ENCODE results near the gene TLCD2. TPM values are rescaled to one million over a fixed set of nuclear protein-coding genes. Genes with fewer than 3 reads are reported as not detected.
"Not testable (repeated sequence)": the region's sequence is repeated elsewhere in the genome, so short reads cannot be mapped to it uniquely, and the experiment has no call there.

Gene TLCD2
- total RNA-seq, 4 donors from 2014 or later = 7.1 to 16.5 (median 11.4) TPM

GRCh38 chr17:1743088-1743439 lies 32.9 kb upstream of the TLCD2 start:
- no peak for ATAC-seq (ENCODE audit: low FRiP score)
- TF ChIP-seq, protein P1, sequence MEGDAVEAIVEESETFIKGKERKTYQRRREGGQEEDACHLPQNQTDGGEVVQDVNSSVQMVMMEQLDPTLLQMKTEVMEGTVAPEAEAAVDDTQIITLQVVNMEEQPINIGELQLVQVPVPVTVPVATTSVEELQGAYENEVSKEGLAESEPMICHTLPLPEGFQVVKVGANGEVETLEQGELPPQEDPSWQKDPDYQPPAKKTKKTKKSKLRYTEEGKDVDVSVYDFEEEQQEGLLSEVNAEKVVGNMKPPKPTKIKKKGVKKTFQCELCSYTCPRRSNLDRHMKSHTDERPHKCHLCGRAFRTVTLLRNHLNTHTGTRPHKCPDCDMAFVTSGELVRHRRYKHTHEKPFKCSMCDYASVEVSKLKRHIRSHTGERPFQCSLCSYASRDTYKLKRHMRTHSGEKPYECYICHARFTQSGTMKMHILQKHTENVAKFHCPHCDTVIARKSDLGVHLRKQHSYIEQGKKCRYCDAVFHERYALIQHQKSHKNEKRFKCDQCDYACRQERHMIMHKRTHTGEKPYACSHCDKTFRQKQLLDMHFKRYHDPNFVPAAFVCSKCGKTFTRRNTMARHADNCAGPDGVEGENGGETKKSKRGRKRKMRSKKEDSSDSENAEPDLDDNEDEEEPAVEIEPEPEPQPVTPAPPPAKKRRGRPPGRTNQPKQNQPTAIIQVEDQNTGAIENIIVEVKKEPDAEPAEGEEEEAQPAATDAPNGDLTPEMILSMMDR (IDR thresholded peaks at IDR 0.05) = no peak
- no peak for DNase-seq (ENCODE audit: low spot score)

DNA sequence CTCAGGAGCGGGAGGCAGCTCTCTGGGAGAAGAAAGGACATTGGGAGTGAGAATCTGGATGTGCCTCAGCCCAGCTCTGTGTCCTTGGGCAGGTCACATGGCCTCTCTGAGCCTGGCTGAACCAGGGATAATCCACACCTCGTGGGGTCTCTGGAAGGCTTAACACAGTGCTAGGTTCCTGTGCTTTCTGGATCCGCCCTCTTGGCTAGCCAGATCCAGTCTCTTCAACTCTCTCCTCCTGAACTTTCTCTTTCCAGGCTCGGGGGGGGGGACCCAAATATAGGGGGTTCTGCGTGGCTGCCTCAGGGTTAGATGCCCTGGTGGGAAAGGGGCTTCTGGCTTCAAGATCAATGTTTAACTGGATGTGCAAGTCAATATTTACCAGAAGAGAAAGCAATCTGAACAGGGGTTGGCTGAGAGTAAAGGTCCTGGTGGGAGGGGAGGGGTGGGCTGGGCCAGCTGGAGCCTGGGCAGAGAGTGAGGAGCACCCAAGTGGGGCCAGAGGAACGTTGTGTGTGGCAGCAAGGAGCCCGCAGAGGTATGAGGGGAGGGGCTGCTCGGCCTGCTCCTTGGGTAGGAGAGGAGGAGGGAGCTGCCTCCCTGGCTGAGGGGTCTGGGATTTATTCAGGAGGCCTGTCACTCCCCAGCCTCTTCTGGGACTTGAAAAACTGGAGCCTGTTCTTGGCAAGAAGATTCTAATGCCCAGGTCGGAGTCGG lies 32.4 kb upstream of the TLCD2 start, which contains the start of gene SERPINF2:
TSS of gene SERPINF2 (plus strand) at position 501 of the 717 bp plus-strand sequence. CDS start 2,125 bp downstream, outside the sequence.
- TF ChIP-seq, protein P1 (IDR thresholded peaks at IDR 0.05) = no peak
- DNase-seq (ENCODE audit: low spot score) (no peak), ATAC-seq (ENCODE audit: low FRiP score) (no peak)

DNA sequence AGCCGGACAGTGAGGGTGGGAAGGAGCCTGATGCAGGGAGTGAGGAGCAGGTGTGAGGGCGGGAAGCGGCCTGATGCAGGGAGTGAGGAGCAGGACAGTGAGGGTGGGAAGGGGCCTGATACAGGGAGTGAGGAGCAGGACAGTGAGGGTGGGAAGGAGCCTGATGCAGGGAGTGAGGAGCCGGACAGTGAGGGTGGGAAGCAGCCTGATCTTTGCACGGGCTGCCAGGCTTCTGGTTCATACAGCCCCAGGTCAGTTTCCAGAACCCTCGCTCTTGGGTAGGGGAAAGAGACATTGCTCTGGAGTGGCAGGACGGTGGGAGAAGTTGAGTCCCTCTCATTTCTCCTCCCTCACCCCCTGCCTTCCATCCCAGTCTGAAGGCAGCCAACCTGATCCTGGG lies 31.7 kb upstream of the TLCD2 start:
- ATAC-seq (ENCODE audit: low FRiP score); DNase-seq (ENCODE audit: low spot score): not testable (repeated sequence)

DNA sequence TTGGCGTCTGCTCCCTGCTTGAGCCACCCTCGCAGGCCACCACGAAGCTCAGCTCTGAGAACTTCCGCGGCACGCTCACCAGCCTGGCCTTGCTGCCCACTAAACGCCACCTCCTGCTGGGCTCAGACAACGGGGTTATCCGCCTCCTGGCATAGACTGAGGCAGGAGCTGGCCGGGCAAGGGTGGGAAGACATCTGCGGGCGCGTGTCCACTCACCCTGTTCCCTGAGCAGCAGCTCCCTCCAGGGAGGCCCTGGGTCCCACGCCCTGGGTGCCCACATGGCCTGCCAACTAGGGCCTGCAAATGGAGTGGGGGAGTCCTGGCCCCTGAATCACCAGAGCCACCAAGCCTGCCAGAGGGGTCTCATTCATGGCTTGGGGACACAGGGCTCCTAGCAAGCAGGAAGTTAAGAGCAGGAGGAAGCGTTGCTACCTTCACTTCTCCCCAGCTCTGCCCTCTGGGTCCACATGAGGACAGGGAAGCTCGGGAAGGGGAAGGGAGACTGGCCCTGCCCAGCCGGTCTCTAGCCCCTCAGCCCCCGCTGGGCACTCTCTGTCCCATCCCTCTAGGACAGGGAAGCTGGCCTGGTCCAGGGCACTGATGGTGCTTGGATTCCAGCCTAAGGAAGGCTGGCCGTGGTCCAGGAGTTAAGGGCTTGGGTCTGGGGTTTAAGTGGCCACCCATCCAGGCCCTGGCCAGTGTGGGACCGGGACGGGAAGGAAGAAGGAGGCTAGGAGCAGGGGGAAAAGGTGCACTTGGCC lies 27.5 kb upstream of the TLCD2 start:
- ATAC-seq (ENCODE audit: low FRiP score) (no peak), DNase-seq (ENCODE audit: low spot score) (no peak)
- TF ChIP-seq, protein P1 (IDR thresholded peaks at IDR 0.05) = no peak

DNA sequence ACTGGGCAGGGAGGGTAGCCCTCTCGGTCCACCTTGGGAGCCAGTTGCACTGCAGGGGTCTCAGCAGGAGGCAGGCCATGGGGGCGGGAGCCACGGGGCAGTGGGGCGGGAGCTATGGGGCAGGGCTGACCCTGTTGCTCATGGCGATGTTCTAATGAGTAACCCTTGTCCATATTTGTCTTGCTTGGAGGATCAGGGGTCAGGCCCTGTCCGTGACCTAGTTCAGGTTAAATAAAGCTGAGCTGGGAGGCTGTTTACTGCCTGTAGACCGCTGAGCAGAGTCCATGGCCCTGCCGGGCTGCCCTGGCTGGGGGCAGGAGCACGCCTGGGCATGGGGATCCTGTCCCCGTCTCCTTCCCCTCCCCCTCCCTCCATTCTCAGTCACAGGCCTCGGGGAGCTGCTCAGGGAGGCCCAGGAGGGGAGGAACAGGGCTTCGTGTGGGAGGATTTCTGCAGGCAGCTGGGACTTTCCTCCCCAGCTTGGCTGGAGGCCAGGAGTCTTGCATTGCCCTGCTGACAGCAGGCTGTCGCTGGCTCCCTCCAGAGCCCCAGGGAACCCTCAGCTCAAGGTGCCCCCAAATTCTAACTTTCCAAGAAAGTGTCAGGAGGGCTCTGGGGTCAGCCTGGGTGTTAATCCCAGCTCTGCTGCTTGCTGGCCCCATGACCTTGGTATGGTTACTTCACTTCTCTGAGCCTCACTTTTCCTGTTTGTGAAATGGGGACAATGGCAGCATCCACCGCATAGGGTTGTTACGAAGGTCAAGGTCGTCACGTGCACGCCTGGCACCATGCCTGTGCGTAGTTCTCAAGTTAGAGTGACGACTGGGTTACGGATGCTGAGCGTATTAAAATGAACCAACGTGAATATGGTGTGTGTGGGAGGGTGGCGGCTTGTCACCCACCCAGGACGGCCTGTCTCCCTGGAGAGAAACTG lies 26.4 kb upstream of the TLCD2 start:
- peak; percentile 63 for ATAC-seq (ENCODE audit: low FRiP score)
- DNase-seq (ENCODE audit: low spot score) = peak; percentile 60
- TF ChIP-seq, protein P1 (IDR thresholded peaks at IDR 0.05) = no peak

GRCh38 chr17:1735834-1736347 lies 25.7 kb upstream of the TLCD2 start:
- ATAC-seq (ENCODE audit: low FRiP score) = no peak
- TF ChIP-seq, protein P1 (IDR thresholded peaks at IDR 0.05) = no peak
- DNase-seq (ENCODE audit: low spot score) = no peak

DNA sequence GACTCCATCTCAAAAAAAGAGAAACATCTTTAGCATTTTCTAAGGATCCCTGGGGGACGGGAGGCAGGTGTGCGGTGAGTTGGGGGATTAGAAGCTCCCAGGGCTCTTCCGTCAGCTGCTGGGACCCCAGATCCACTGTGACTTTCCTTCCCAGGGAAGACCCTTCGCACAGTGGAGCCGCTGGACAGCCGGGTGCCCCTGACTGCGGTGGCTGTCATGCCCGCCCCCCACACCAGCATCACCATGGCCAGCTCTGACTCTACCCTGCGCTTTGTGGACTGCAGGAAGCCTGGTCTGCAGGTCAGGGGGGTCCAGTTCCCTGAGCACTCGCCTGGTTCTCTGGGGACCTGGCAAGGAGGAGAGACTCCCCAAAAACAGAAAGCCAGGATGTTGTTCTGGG lies 25.2 kb upstream of the TLCD2 start:
- TF ChIP-seq, protein P1 (IDR thresholded peaks at IDR 0.05) = no peak
- DNase-seq (ENCODE audit: low spot score) = no peak
- no peak for ATAC-seq (ENCODE audit: low FRiP score)

Data from omental fat pad (tissue), 4 donors.